HG02885 (cell line): ENCODE data around the gene NDUFC2.
"Not testable (repeated sequence)": the region's sequence is repeated elsewhere in the genome, so short reads cannot be mapped to it uniquely, and the experiment has no call there.

Experiments used
- ATAC-seq: cut with Tn5 transposase; IDR thresholded peaks from one replicate; pipeline ENCODE4 v1.9.1; 2021; ENCODE audit warnings: mild to moderate bottlenecking; ENCODE audit not compliant: unreplicated experiment, poor library complexity

The NDUFC2 gene

GRCh38 chr11:78080818-78081495 is 1.3 kb upstream of the NDUFC2 start:
- ATAC-seq = no peak

- no peak for ATAC-seq
These were observed 589 bp upstream of the NDUFC2 start for GRCh38 chr11:78080084-78080817.

DNA sequence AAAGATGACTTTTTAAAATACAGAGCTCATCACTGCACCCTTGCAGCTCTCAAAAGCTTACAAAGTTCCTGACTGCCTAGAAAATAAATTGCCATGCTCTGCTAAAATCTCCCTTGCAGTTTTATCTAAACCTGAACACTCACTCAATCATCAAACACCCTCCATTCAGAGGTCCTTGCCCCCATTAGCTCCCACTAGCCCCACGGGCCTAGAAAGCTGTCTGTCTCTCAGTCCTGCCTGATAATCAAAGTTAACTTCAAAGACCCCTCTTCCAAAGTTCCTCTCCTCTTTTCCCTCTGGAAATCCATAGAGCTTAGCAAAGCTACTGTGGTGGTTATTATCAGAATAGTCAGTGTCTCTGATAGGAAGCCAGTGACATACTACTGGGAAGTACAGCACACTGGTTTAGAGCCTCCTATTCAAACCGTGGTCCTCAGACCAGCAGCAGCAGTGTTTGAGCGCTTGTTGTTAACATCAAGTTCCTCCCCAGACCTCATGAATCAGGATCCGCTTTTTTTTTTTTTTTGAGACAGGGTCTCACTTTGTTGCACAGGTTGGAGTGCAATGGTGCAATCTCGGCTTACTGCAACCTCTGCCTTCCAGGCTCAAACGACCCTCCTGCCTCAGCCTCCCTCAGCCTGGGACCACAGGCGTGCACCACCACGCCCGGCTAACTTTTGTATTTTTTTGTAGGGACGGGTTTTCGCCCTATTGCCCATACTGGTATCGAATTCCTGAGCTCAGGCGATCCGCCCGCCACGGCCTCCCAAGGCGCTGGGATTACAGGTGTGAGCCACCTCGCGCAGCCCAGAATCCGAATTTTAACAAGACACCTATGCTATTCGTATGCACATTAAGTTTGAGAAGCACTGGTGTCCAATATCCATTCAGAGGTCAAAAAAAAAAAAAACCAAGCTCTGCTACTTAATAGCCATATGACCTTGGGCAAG is 1.2 kb downstream of the NDUFC2 start:
- ATAC-seq = no peak

- ATAC-seq = not testable (repeated sequence)
These were observed 2.1 kb downstream of the NDUFC2 start for GRCh38 chr11:78077592-78077991.

GRCh38 chr11:78076733-78077403 is 2.8 kb downstream of the NDUFC2 start:
- no peak for ATAC-seq

GRCh38 chr11:78074756-78075155 is 4.9 kb downstream of the NDUFC2 start:
- ATAC-seq = no peak

DNA sequence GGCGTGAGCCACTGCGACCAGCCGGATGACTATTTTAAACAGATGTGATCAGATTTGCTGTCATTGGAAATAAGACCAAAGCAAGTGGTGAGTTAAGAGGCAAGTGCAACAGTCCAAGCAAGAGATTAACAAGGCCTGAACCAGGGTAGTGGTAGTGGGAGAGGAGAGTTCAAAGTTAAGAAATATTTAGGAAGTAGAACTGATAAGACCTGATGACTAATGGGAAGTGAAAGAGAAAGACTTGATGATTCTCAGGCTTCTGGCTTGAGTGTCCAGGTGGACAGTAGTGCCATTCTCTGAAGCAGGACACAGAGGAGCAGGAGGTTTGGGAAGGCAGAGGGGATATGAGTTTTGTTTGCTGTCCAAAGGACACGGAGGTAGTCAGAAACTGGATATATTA is 7.2 kb downstream of the NDUFC2 start:
- ATAC-seq = no peak

GRCh38 chr11:78071717-78072116 is 7.9 kb downstream of the NDUFC2 start:
- ATAC-seq = no peak

GRCh38 chr11:78070621-78071020 is 9.0 kb downstream of the NDUFC2 start:
- no peak for ATAC-seq

GRCh38 chr11:78069465-78069864 is 10.2 kb downstream of the NDUFC2 start:
- no peak for ATAC-seq

GRCh38 chr11:78067704-78068103 is 12.0 kb downstream of the NDUFC2 start:
- no peak for ATAC-seq

DNA sequence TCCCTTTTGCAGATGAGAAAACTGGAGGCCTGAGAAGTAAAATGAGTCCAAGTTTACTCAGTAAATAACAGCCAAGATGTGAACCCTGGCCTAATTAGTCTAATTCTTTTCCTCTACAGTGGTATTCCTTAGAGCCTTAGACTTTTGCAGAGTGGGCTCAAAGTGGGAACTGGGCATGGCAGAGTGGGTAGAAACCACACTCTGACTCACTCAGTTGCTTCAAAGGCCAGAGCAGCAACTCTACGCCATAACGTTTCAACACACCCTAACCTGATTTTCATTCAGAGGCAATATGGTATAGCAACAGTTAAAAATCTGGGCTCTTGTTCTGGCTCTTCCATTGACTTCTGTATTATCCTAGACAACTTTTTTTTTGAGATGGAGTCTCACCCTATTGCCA is 13.2 kb downstream of the NDUFC2 start:
- no peak for ATAC-seq

- no peak for ATAC-seq
These were observed 14.5 kb downstream of the NDUFC2 start for GRCh38 chr11:78065203-78065602.

DNA sequence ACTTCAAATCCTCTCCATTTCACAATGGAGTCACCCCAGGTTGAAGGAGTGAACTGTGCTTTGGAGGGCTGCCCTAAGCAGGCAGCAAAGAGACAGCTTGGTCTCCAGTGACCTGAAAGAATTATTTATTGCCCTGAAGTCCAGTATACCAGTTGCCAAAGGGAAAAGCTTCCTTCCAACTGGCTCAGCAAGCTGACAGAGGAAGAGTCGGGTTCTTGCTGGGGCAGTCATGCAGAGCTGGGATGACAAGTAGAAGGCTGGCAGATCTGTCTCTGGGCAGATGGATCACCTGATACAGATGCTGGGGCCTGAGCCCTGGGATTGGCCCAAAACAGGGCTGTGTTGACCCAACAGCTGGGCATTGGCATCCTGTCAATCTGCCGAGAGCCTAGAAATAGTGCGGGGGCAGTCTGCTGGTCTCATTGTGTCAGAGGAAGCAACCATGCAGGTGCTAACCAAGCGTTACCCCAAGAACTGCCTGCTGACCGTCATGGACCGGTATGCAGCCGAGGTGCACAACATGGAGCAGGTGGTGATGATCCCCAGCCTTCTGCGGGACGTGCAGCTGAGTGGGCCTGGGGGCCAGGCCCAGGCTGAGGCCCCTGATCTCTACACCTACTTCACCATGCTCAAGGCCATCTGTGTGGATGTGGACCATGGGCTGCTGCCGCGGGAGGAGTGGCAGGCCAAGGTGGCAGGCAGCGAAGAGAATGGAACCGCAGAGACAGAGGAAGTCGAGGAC is 16.1 kb downstream of the NDUFC2 start, which contains the start of gene THRSP:
Gene THRSP (plus strand): TSS at position 422 of the 742 bp plus-strand sequence. CDS start 21 bp downstream, at position 443.
- ATAC-seq = no peak

DNA sequence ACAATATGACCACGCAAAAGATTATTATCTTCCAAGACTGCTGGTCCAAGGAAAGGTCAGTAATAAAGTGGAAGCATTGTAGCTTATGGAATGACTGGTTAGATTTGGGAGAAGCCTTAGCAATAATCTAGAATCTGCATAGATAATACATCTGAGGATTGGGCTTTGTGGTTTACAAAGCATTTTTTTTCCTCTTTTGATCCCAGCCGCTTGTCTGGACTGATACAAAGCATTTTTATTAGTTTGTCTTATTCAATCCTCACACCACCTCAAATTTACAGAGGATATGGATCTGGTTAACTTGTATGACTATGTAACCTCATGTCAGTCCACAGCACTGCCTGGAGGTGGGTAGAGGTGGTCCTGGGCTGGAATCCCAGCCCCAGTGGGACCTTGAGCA is 17.0 kb downstream of the NDUFC2 start:
- ATAC-seq = no peak

DNA sequence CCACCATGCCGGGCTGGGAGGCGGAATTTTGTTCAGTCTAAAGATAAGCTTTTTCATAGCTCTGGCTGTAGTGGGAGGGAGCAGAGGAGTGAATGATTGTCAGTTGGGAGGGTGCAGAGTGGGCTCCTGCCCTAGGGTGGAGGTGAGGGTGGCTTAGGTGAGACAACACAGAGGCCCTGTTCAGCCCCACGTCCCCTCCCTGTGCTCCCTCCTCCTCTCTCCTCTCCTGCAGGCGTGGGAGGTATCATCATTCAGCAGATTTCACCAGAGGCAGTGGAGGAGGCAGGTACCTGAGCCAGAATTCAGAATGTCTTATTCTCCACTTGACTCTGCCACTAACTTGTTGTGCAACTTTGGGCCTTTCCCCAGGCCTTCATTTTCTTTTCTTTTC is 17.7 kb downstream of the NDUFC2 start:
- ATAC-seq = no peak

GRCh38 chr11:78061088-78061920 is 18.4 kb downstream of the NDUFC2 start:
- no peak for ATAC-seq

DNA sequence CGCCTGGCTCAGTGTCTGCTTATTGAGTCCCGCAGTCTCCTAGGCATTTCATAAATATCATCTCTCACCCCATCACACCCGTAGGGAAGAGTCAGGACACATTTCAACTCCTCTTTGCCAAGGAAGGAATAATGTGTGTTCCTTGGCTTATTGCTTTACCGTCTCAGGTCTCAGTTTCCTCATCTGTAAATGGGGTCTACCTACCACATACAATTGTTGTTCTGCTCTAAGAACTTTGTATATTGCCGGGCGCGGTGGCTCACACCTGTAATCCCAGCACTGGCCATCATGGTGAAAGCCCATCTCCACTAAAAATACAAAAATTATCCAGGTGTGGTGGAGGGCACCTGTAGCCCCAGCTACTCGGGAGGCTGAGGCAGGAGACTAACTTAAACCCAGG is 19.1 kb downstream of the NDUFC2 start:
- no peak for ATAC-seq
